ENCODE results near the gene ESR2. TPM values are rescaled to one million over a fixed set of nuclear protein-coding genes. Genes with fewer than 3 reads are reported as not detected.

The ESR2 gene
- total RNA-seq, 2 donors from 2014 or later: 0.29 to 0.42 TPM

Other genes starting within 250 kb of the ESR2 start
- 10 to 100 TPM; 29.0 to 31.1 TPM for gene MTHFD1, start 94.0 kb upstream of the ESR2 start, total RNA-seq
- gene AKAP5, start 171.1 kb upstream of the ESR2 start, total RNA-seq: under 1 TPM; 0.12 to 0.16 TPM
- 10 to 100 TPM; 54.8 to 63.1 TPM for gene ZBTB25, start 209.5 kb upstream of the ESR2 start, total RNA-seq
- 100 to 1,000 TPM; 109 to 137 TPM for gene ZBTB1, start 210.4 kb upstream of the ESR2 start, total RNA-seq
- 1 to 10 TPM in 1 of 2 donors, under 1 TPM in 1; 0.92 to 2.0 TPM for gene HSPA2, start 246.4 kb upstream of the ESR2 start, total RNA-seq